ENCODE measurements around the gene NPRL2. TPM values are rescaled to one million over a fixed set of nuclear protein-coding genes. Genes with fewer than 3 reads are reported as not detected.

Gene NPRL2
- total and polyA plus RNA-seq, 5 donors: 16.7 to 24.3 (median 19.2) TPM

DNA sequence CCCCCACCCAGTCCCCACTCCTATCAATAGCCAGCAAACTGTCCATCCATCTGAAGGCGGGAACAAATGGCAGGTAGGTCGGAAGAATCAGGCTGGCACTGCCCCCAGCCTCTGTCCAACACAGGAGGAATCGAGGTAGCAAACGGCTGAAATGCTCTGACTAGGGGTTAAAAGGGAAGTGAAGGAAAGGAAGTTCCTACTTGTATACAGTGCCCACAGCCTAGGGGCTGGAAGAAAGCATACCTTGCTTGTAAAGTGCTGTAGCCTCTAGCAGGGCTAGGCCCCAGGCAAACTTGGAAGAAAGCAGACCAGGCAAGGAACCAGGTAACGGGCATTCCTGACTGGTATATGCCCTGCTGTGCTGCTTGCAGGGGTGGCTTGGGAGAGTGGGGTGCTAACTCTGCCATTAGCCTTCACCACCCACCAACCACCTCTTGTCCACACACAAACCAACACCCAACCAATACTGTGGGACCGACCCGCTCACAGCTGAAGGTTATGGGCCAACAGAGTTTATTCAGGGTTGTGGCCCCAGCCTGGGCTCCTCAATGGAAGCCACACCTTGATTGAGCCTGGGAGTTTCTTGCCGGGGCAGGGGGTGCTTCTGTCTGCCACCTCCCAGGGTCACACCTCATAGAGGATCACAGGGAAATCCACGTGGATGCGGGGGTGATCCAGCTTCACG lies 24.9 kb downstream of the NPRL2 start:
- DNase-seq (peak in 1 of 3 donors; percentile 20), ATAC-seq (no peak)
- Histone ChIP-seq H3K9me3 (ENCODE audit: control insufficient read depth, low read length) (no peaks in the 10 kb centered on the region), H3K4me3 (ENCODE audit: low read length) (no peak overlapping the region), H3K27ac (ENCODE audit: low read length) (no peak overlapping the region), H3K27me3 (ENCODE audit: control insufficient read depth, insufficient read depth) (no peaks in the 10 kb centered on the region), H3K4me1 (ENCODE audit: control insufficient read depth, insufficient read depth, low read length) (peaks cover 8% of the 10 kb centered on the region)
- 86% methylated on average over 11 of the region's 11 CpGs for WGBS
- intact Hi-C loops (cut with DNase I): no loop called here

DNA sequence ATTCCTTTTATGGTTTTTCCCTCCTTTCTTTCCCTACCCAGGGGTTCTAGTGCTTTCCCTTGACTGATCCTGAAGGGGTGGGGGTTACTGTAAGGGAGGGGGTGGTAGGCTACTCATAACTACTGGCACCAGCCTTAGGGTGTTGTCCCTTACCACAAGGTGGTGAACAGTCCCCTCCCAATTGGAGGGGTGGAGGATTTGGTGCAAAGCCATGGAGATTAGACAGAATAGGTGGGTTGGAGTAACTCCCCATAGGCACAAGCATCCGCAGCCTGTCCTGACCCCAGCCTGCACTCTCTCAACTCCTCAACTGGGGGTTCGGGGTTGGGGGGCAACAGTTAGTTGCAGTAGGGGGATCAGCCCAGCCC lies 25.5 kb downstream of the NPRL2 start:
- intact Hi-C loops (cut with DNase I): no loop called here
- no peaks in the 10 kb centered on the region for H3K9me3 ChIP-seq (ENCODE audit: control insufficient read depth, low read length)
- H3K4me3 ChIP-seq (ENCODE audit: low read length): no peak overlapping the region
- ATAC-seq: no peak
- no peak for DNase-seq
- H3K4me1 ChIP-seq (ENCODE audit: control insufficient read depth, insufficient read depth, low read length): peaks cover 11% of the 10 kb centered on the region
- no peaks in the 10 kb centered on the region for H3K27me3 ChIP-seq (ENCODE audit: control insufficient read depth, insufficient read depth)
- H3K27ac ChIP-seq (ENCODE audit: low read length): no peak overlapping the region
- 83% methylated on average over 2 of the region's 2 CpGs for WGBS

- peaks cover 12% of the 10 kb centered on the region for H3K4me1 ChIP-seq (ENCODE audit: control insufficient read depth, insufficient read depth, low read length)
- ATAC-seq (peak; percentile 3 to 24), DNase-seq (peak; percentile 83 to 93 (median 90))
- 38% methylated on average over 4 of the region's 4 CpGs for WGBS
- no peak overlapping the region for H3K4me3 ChIP-seq (ENCODE audit: low read length)
- no peaks in the 10 kb centered on the region for H3K27me3 ChIP-seq (ENCODE audit: control insufficient read depth, insufficient read depth)
- H3K27ac ChIP-seq (ENCODE audit: low read length): peak overlapping the region; percentile 96
- intact Hi-C loops (cut with DNase I): loop anchor here in 1 of 4 donors (5.0 kb wide), 1 partner anchor 97 kb away; no protein-coding TSS in a partner anchor
- H3K9me3 ChIP-seq (ENCODE audit: control insufficient read depth, low read length): no peaks in the 10 kb centered on the region
Measured at GRCh38 chr3:50324351-50325112, 26.0 kb downstream of the NPRL2 start.

DNA sequence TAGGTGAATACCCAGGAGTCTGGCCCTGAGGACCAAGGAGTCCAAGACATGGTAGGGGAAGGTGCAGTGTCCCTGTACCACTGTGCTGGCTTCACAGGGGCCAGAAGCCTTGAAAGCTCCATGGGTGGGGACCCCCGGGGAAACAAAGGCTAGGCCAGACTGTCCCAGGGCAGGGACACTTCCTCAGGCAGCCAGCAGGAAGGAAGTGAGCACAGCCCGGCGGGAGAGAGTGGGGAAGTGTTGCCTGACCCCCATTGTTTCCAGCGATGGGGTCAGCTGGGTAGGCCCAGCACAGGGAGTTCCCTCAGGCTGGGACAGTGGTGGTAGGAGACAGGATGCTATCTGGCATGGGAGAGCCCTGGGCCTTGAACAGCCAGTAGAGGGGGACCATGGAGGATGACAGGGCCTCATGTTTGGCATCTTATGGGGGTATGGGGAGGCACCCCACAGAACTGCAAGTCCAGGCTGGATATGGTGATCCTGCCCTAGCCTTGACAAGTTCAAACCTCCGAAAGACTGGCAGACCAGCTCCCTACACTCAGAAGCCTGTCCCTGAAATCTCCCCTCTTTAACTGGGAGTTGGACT lies 26.9 kb downstream of the NPRL2 start:
- ATAC-seq (peak; percentile 23 to 65), DNase-seq (peak; percentile 80 to 87 (median 85))
- peak overlapping the region; percentile 96 for H3K27ac ChIP-seq (ENCODE audit: low read length)
- H3K27me3 ChIP-seq (ENCODE audit: control insufficient read depth, insufficient read depth): no peaks in the 10 kb centered on the region
- no peak overlapping the region for H3K4me3 ChIP-seq (ENCODE audit: low read length)
- H3K4me1 ChIP-seq (ENCODE audit: control insufficient read depth, insufficient read depth, low read length): peaks cover 11% of the 10 kb centered on the region
- 45% methylated on average over 5 of the region's 5 CpGs for WGBS
- H3K9me3 ChIP-seq (ENCODE audit: control insufficient read depth, low read length): no peaks in the 10 kb centered on the region
- intact Hi-C loops (cut with DNase I): loop anchor here in 1 of 4 donors (5.0 kb wide), 1 partner anchor 96 kb away; no protein-coding TSS in a partner anchor

GRCh38 chr3:50323092-50323600 lies 27.4 kb downstream of the NPRL2 start:
- H3K27me3 ChIP-seq (ENCODE audit: control insufficient read depth, insufficient read depth): no peaks in the 10 kb centered on the region
- DNase-seq: peak in 2 of 3 donors; percentile 65 to 71
- intact Hi-C loops (cut with DNase I): loop anchor here in 1 of 4 donors (5.0 kb wide), 1 partner anchor 96 kb away; no protein-coding TSS in a partner anchor
- WGBS: 36% methylated on average over 4 of the region's 4 CpGs
- H3K27ac ChIP-seq (ENCODE audit: low read length): peak overlapping the region; percentile 96
- no peaks in the 10 kb centered on the region for H3K9me3 ChIP-seq (ENCODE audit: control insufficient read depth, low read length)
- peaks cover 9% of the 10 kb centered on the region for H3K4me1 ChIP-seq (ENCODE audit: control insufficient read depth, insufficient read depth, low read length)
- ATAC-seq: peak; percentile 2 to 42
- no peak overlapping the region for H3K4me3 ChIP-seq (ENCODE audit: low read length)

DNA sequence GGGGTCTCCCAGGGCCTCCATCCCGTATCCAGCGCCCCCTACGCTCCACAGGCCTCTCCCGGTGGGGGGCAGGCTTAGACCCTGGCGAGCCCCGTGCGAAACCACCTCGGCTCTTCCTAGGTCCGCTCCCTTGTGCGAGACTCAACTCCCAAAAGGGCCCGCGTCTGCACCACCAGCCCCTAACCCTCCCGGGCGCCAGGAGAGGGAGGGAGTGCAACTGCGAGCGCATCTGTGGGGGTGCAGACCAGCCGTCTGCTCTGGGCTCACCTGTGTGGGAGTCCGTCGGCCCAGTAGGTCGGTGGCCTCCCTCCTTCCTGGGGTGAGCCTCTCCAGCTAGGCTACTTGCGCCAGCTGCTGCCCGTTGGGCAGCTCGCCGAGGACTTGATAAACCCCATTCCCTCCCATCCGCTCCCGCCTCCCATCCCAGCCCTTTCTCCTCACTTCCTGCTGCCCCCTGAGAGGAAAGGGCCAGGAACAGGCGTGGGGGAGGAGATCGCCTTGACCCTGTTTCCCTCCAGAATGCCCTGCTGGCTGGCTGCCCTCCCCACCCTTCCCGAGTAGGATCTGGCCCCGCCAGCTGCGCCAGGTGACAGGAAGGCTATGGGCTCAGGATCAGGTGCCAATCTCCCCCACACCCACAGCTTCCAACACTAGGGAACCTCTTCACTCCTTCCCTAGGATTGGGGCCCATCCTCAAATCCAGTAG lies 28.0 kb downstream of the NPRL2 start, which contains the start of gene HYAL2:
TSS of gene HYAL2 (minus strand) at position 360 of the 706 bp plus-strand sequence. CDS start 2,256 bp downstream, outside the sequence.
- DNase-seq (peak; percentile 88 to 92 (median 91)), ATAC-seq (peak; percentile 11 to 58)
- Histone ChIP-seq H3K9me3 (ENCODE audit: control insufficient read depth, low read length) (no peaks in the 10 kb centered on the region), H3K27ac (ENCODE audit: low read length) (peak within 1 kb of the TSS; percentile 96), H3K4me1 (ENCODE audit: control insufficient read depth, insufficient read depth, low read length) (peaks cover 9% of the 10 kb centered on the region), H3K4me3 (ENCODE audit: low read length) (peak within 1 kb of the TSS; percentile 85), H3K27me3 (ENCODE audit: control insufficient read depth, insufficient read depth) (no peaks in the 10 kb centered on the region)
- intact Hi-C loops (cut with DNase I): loop anchor here in 1 of 4 donors (5.0 kb wide), 1 partner anchor 95 kb away; no protein-coding TSS in a partner anchor
- 29% methylated on average over 31 of the region's 31 CpGs for WGBS

- ATAC-seq (no peak), DNase-seq (no peak)
- Histone ChIP-seq H3K27ac (ENCODE audit: low read length) (peak overlapping the region; percentile 96), H3K27me3 (ENCODE audit: control insufficient read depth, insufficient read depth) (no peaks in the 10 kb centered on the region), H3K4me1 (ENCODE audit: control insufficient read depth, insufficient read depth, low read length) (peaks cover 9% of the 10 kb centered on the region), H3K9me3 (ENCODE audit: control insufficient read depth, low read length) (no peaks in the 10 kb centered on the region), H3K4me3 (ENCODE audit: low read length) (peak overlapping the region; percentile 85)
- 13% methylated on average over 14 of the region's 14 CpGs for WGBS
- intact Hi-C loops (cut with DNase I): loop anchor here in 1 of 4 donors (5.0 kb wide), 1 partner anchor 95 kb away; no protein-coding TSS in a partner anchor
Measured at GRCh38 chr3:50322115-50322385, 28.5 kb downstream of the NPRL2 start.

- Histone ChIP-seq H3K27ac (ENCODE audit: low read length) (peak overlapping the region; percentile 96), H3K9me3 (ENCODE audit: control insufficient read depth, low read length) (no peaks in the 10 kb centered on the region), H3K4me3 (ENCODE audit: low read length) (peak overlapping the region; percentile 85), H3K27me3 (ENCODE audit: control insufficient read depth, insufficient read depth) (no peaks in the 10 kb centered on the region), H3K4me1 (ENCODE audit: control insufficient read depth, insufficient read depth, low read length) (peaks cover 9% of the 10 kb centered on the region)
- intact Hi-C loops (cut with DNase I): loop anchor here in 1 of 4 donors (5.0 kb wide), 1 partner anchor 94 kb away; no protein-coding TSS in a partner anchor
- 1% methylated on average over 59 of the region's 59 CpGs for WGBS
- peak; percentile 91 to 97 (median 96) for DNase-seq
- ATAC-seq: peak; percentile 35 to 76
Measured at GRCh38 chr3:50321336-50322114, 29.1 kb downstream of the NPRL2 start.

DNA sequence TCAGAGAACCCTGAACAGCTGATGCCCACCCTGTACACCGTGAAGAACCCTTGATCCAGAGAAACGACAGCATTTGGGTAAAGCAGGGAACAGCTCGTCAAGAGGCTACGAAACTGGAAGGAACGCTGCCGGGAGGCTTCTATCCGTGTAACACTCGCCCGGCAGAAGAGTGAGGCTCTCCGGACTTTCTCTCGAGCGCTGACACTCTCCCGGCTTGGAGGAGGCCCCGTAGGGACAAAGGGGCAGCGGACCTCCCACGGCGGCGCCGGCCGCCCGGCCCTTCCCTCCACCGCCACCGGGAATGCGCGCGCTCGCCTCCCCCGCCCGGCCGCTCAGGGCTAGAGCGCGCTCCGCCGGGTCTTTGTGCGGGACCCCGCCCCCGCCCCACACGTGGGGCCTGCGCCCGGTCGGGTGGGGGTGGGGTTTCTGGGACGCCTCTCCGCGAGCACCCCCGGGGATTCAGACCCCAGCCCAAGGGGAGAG lies 29.7 kb downstream of the NPRL2 start:
- DNase-seq (peak; percentile 79 to 93 (median 93)), ATAC-seq (peak; percentile 9 to 59)
- Histone ChIP-seq H3K27ac (ENCODE audit: low read length) (peak overlapping the region; percentile 88), H3K4me3 (ENCODE audit: low read length) (peak overlapping the region; percentile 85), H3K27me3 (ENCODE audit: control insufficient read depth, insufficient read depth) (no peaks in the 10 kb centered on the region), H3K9me3 (ENCODE audit: control insufficient read depth, low read length) (no peaks in the 10 kb centered on the region), H3K4me1 (ENCODE audit: control insufficient read depth, insufficient read depth, low read length) (peaks cover 9% of the 10 kb centered on the region)
- intact Hi-C loops (cut with DNase I): loop anchor here in 1 of 4 donors (5.0 kb wide), 1 partner anchor 94 kb away; no protein-coding TSS in a partner anchor
- under 1% methylated on average over 45 of the region's 45 CpGs for WGBS

All from right cardiac atrium (tissue), 5 donors.